GM12878 (cell line): ENCODE data around the gene ZNF443. TPM values are rescaled to one million over a fixed set of nuclear protein-coding genes. Genes with fewer than 3 reads are reported as not detected.
A peak's percentile ranks its signal among the peaks of the same experiment; 100 is the strongest.
"Not testable (repeated sequence)": the region's sequence is repeated elsewhere in the genome, so short reads cannot be mapped to it uniquely, and the experiment has no call there.

ENCODE experiments used
- ATAC-seq: fragments of 200-7000 bp; cut with Tn5 transposase; 3 replicates; pipeline ENCODE4 v1.9.1; 2020; ENCODE audit warnings: mild to moderate bottlenecking, moderate library complexity
- BruUV-seq: library from RNA; stranded (reverse); fragments of 400-500 nt; replicated peaks from 2 replicates; lab custom pipeline; 2021; lab: Mats Ljungman, UMichigan
- CTCF ChIA-PET: fragments of 300-600 bp; sonication (Branson Sonifier 250); formaldehyde crosslinking; extraction: SDS; loops from one replicate; lab custom pipeline; 2021; ENCODE audit warnings: inconsistent platforms; lab: Yijun Ruan, JAX
- POLR2A ChIA-PET: fragments of 350-600 bp; formaldehyde crosslinking; extraction: SDS; loops from one replicate; lab custom pipeline; 2021; ENCODE audit warnings: inconsistent platforms; lab: Charles Lee
- RAD21 ChIA-PET: fragments of 300-600 bp; sonication (Branson Sonifier 250); formaldehyde crosslinking; loops from one replicate; lab custom pipeline; 2023; ENCODE audit warnings: antibody characterized with exemption; ENCODE audit not compliant: unreplicated experiment; lab: Charles Lee
- SMC1A ChIA-PET: fragments of 300-600 bp; sonication (Branson Sonifier 250); formaldehyde crosslinking; loops from one replicate; lab custom pipeline; 2023; ENCODE audit not compliant: unreplicated experiment, uncharacterized antibody; lab: Charles Lee
- DNase-seq: peaks from one replicate; pipeline ENCODE4 v3.0.0-alpha.2; 2011; ENCODE audit warnings: low read depth, low spot score
- FAIRE-seq: peaks from 3 replicates; lab custom pipeline; 2011; peaks lifted over from hg19 to GRCh38; lab: Jason Lieb, UNC
- H2AFZ ChIP-seq: 2 replicates; pipeline ENCODE4 v1.6.0; 2011; ENCODE audit warnings: low read depth, low read length, control low read depth; ENCODE audit not compliant: control insufficient read depth
- H3K27ac ChIP-seq: 2 replicates; pipeline ENCODE4 v1.5.1; 2011; ENCODE audit warnings: control low read depth; ENCODE audit not compliant: control insufficient read depth, insufficient read depth
- H3K27me3 ChIP-seq, 2 experiments: replicated peaks in 1 of 2; 2 replicates each; pipeline versions ENCODE4 v1.6.0 to v1.6.1; 2011; ENCODE audit warnings: low read length in 1 of 2; ENCODE audit not compliant: control insufficient read depth in 2 of 2, insufficient read depth in 2 of 2
- H3K36me3 ChIP-seq, 2 experiments: 2 replicates each; pipeline ENCODE4 v1.5.1; 2011; ENCODE audit warnings: low read length in 1 of 2; ENCODE audit not compliant: control insufficient read depth in 2 of 2, insufficient read depth in 2 of 2
- H3K4me1 ChIP-seq: 2 replicates; pipeline ENCODE4 v1.6.1; 2011; ENCODE audit warnings: mild to moderate bottlenecking, low read length, moderate library complexity, mixed read lengths; ENCODE audit not compliant: control insufficient read depth, insufficient read depth
- H3K4me2 ChIP-seq: 2 replicates; pipeline ENCODE4 v1.6.0; 2011; ENCODE audit warnings: control low read depth; ENCODE audit not compliant: control insufficient read depth, insufficient read depth
- H3K4me3 ChIP-seq: fragments of 200-600 bp; sonication (generic); 2 replicates; pipeline ENCODE4 v1.5.1; 2016
- H3K79me2 ChIP-seq: 2 replicates; pipeline ENCODE4 v1.6.0; 2011; ENCODE audit warnings: low read length; ENCODE audit not compliant: control insufficient read depth, insufficient read depth
- H3K9ac ChIP-seq: 2 replicates; pipeline ENCODE4 v1.8.0; 2011; ENCODE audit warnings: low read length, control low read depth, mixed read lengths; ENCODE audit not compliant: control insufficient read depth, insufficient read depth
- H3K9me3 ChIP-seq: replicated peaks from 3 replicates; pipeline ENCODE4 v1.5.1; 2011; ENCODE audit warnings: mild to moderate bottlenecking, low read length; ENCODE audit not compliant: control insufficient read depth, insufficient read depth
- H4K20me1 ChIP-seq: 2 replicates; pipeline ENCODE4 v1.6.0; 2011; ENCODE audit not compliant: control insufficient read depth, insufficient read depth
- SRF ChIP-seq, 2 experiments: IDR thresholded peaks; 2 replicates each; pipeline ENCODE4 v1.6.1; 2011; ENCODE audit warnings: low read depth in 2 of 2, low read length in 2 of 2, mild to moderate bottlenecking in 1 of 2, moderate library complexity in 1 of 2
- ZNF207 ChIP-seq: fragments of 450-650 bp; IDR thresholded peaks from 2 replicates; pipeline ENCODE4 v1.6.1; 2014; ENCODE audit warnings: antibody characterized with exemption, mild to moderate bottlenecking, borderline replicate concordance
- WGBS: methylation state at CpG from one replicate; pipeline ENCODE4 v1.1.6; 2016; ENCODE audit warnings: low lambda C conversion rate; ENCODE audit not compliant: insufficient replicate concordance, insufficient coverage; ENCODE audit errors: missing lambda C conversion rate; 5-methylcytosine and 5-hydroxymethylcytosine counted together
- in situ Hi-C: fragments of 300-500 bp; cut with MboI; formaldehyde crosslinking; loops from 9 replicates; pipeline ENCODE4 v1.14.3; 2018; ENCODE audit warnings: mixed read lengths
- intact Hi-C: fragments of 100-400 bp; cut with micrococcal nuclease; formaldehyde crosslinking; loops from one replicate; pipeline ENCODE4 v1.14.2; 2022; ENCODE audit not compliant: unreplicated experiment
- polyA plus RNA-seq, 11 experiments: library from polyadenylated mRNA; depleted of rRNA in 4 of 11; unstranded in 6 of 11; stranded (reverse) in 5 of 11; fragments of >200 nt; fragmentation: Nextera tagmentation in 4 of 11; fragmentation: Illumina TruSeq in 1 of 11; extraction: Ambion mirVana in 4 of 11; extraction: Trizol in 1 of 11; gene quantifications; 1 replicate in 1 of 11; 2 replicates in 10 of 11; pipeline versions ENCODE4 v1.2.1 to v1.2.3, GENCODE V29; 2011 to 2016; ENCODE audit warnings: inconsistent platforms in 2 of 11, missing spikeins in 2 of 11, low read depth in 1 of 11
- total RNA-seq, 4 experiments: library from RNA; depleted of rRNA in 3 of 4; stranded (reverse); fragments of >200 nt in 3 of 4; fragmentation: Illumina TruSeq in 1 of 4; extraction: Trizol in 1 of 4; gene quantifications; 2 replicates each; pipeline versions ENCODE4 v1.2.1 to v1.2.3, GENCODE V29; 2013 to 2021
- TF ChIP-seq, protein P1 (sequence below): IDR thresholded peaks from 2 replicates; pipeline ENCODE4 v1.6.1; 2011; ENCODE audit warnings: borderline replicate concordance, low read depth, mild to moderate bottlenecking, moderate library complexity, mixed read lengths, low read length; ENCODE audit not compliant: insufficient read depth; ENCODE audit errors: extremely low read length
- TF ChIP-seq, protein P2 (sequence below): fragments of 450-650 bp; IDR thresholded peaks from 2 replicates; pipeline ENCODE4 v1.6.1; 2016; ENCODE audit warnings: mild to moderate bottlenecking, moderate library complexity, borderline replicate concordance

Gene ZNF443
- total and polyA plus RNA-seq, 10 of the 15 experiments (the other 5 are each of a cell fraction or from before 2014, with no cell fraction given) = 2.1 to 9.1 (median 3.9) TPM

DNA sequence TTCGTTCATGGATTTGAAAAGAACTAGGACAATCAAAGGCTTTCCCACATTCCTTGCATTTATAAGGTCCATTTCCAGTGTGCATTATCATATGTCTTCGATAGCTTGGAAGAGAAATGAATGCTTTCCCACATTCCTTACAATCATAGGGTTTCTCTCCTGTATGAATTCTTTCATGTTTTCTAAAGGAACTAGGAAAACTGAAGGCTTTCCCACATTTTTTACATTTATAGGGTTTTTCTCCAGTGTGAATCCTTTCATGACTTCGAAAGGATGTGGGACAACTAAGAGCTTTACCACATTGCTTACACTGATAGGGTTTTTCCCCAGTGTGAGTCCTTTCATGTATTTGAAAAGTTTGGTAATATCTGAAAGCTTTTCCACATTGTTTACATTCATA is 23.9 kb upstream of the ZNF443 start (continued):
- TF ChIP-seq, protein P1, sequence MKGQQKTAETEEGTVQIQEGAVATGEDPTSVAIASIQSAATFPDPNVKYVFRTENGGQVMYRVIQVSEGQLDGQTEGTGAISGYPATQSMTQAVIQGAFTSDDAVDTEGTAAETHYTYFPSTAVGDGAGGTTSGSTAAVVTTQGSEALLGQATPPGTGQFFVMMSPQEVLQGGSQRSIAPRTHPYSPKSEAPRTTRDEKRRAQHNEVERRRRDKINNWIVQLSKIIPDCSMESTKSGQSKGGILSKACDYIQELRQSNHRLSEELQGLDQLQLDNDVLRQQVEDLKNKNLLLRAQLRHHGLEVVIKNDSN = no peak
- TF ChIP-seq, protein P2, sequence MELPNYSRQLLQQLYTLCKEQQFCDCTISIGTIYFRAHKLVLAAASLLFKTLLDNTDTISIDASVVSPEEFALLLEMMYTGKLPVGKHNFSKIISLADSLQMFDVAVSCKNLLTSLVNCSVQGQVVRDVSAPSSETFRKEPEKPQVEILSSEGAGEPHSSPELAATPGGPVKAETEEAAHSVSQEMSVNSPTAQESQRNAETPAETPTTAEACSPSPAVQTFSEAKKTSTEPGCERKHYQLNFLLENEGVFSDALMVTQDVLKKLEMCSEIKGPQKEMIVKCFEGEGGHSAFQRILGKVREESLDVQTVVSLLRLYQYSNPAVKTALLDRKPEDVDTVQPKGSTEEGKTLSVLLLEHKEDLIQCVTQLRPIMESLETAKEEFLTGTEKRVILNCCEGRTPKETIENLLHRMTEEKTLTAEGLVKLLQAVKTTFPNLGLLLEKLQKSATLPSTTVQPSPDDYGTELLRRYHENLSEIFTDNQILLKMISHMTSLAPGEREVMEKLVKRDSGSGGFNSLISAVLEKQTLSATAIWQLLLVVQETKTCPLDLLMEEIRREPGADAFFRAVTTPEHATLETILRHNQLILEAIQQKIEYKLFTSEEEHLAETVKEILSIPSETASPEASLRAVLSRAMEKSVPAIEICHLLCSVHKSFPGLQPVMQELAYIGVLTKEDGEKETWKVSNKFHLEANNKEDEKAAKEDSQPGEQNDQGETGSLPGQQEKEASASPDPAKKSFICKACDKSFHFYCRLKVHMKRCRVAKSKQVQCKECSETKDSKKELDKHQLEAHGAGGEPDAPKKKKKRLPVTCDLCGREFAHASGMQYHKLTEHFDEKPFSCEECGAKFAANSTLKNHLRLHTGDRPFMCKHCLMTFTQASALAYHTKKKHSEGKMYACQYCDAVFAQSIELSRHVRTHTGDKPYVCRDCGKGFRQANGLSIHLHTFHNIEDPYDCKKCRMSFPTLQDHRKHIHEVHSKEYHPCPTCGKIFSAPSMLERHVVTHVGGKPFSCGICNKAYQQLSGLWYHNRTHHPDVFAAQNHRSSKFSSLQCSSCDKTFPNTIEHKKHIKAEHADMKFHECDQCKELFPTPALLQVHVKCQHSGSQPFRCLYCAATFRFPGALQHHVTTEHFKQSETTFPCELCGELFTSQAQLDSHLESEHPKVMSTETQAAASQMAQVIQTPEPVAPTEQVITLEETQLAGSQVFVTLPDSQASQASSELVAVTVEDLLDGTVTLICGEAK = no peak
- TF ChIP-seq ZNF207 = no peak
- TF ChIP-seq SRF (IDR thresholded peaks at IDR 0.05; ENCODE audit: low read depth in 2 of 2, low read length in 2 of 2) = no peak

DNA sequence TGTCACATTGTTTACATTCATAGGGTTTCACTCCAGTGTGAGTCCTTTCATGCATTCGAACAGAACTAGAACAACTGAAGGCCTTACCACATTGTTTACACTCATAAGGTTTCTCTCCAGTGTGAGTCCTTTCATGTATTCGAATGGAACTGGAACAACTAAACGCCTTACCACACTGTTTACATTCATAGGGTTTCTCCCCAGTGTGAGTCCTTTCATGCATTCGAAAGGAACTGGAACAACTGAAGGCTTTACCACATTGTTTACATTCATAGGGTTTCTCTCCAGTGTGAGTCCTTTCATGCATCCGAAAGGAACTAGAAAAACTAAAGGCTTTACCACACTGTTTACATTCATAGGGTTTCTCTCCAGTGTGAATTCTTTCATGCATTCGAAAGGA is 23.3 kb upstream of the ZNF443 start:
- TSS peak; percentile 58 for BruUV-seq
- H4K20me1 ChIP-seq, H3K9ac ChIP-seq, SMC1A ChIA-PET, POLR2A ChIA-PET, in situ Hi-C loops, H3K27ac ChIP-seq, H3K36me3 ChIP-seq, DNase-seq, H3K79me2 ChIP-seq, intact Hi-C loops, H2AFZ ChIP-seq, ATAC-seq, H3K4me1 ChIP-seq, H3K27me3 ChIP-seq, H3K4me3 ChIP-seq, RAD21 ChIA-PET, H3K4me2 ChIP-seq, FAIRE-seq: not testable (repeated sequence)
- CTCF ChIA-PET = interaction anchor here (0.7 kb wide), 1 partner anchor 276 kb away, joined by 3 read pairs; no protein-coding TSS in a partner anchor
- WGBS = 91% methylated on average over 6 of the region's 6 CpGs
- peaks cover 24% of the 10 kb centered on the region for H3K9me3 ChIP-seq
